GM12878 (cell line): Measurements from ENCODE around the gene PSMF1.

ENCODE experiments used
- ASH2L ChIP-seq: fragments of 300-600, 200-600 bp; sonication (generic); IDR thresholded peaks from 2 replicates; pipeline ENCODE4 v1.6.1; 2017; ENCODE audit warnings: low read depth, mild to moderate bottlenecking, borderline replicate concordance
- POLR2A ChIP-seq: IDR thresholded peaks from 2 replicates; pipeline ENCODE4 v1.6.1; 2011; ENCODE audit warnings: low read depth, mild to moderate bottlenecking, low read length
- POLR2AphosphoS2 ChIP-seq: IDR thresholded peaks from 2 replicates; pipeline ENCODE4 v1.6.1; 2011; ENCODE audit warnings: low read depth, mild to moderate bottlenecking, low read length, improper control_type of control experiment, moderate library complexity
- RAD21 ChIP-seq: IDR thresholded peaks from 2 replicates; pipeline ENCODE4 v1.6.1; 2011; ENCODE audit warnings: mild to moderate bottlenecking, low read depth, low read length, moderate library complexity; ENCODE audit not compliant: insufficient read depth
- RAD51 ChIP-seq: fragments of 450-650 bp; IDR thresholded peaks from 2 replicates; pipeline ENCODE4 v1.6.1; 2016; ENCODE audit warnings: moderate library complexity, mild to moderate bottlenecking, inconsistent platforms
- SP1 ChIP-seq: IDR thresholded peaks from one replicate; pipeline ENCODE4 v1.6.1; 2011; ENCODE audit warnings: low read depth, low read length
- SPI1 ChIP-seq: IDR thresholded peaks from 2 replicates; pipeline ENCODE4 v1.6.1; 2011; ENCODE audit warnings: low read depth, mild to moderate bottlenecking, low read length, moderate library complexity, borderline replicate concordance; ENCODE audit not compliant: insufficient read depth
- TCF12 ChIP-seq: IDR thresholded peaks from 2 replicates; pipeline ENCODE4 v1.6.1; 2011; ENCODE audit warnings: low read depth, mild to moderate bottlenecking, low read length

- TF ChIP-seq RAD21 (no peak), SPI1 (no peak), SP1 (no peak), TCF12 (no peak), POLR2A (no peak), POLR2AphosphoS2 (no peak), ASH2L (no peak), RAD51 (no peak)
Measured at GRCh38 chr20:1130058-1130694, 11.8 kb downstream of the PSMF1 start.
